ENCODE results near the gene EIF1AX.
A peak's percentile ranks its signal among the peaks of the same experiment; 100 is the strongest.
"Not testable (repeated sequence)": the region's sequence is repeated elsewhere in the genome, so short reads cannot be mapped to it uniquely, and the experiment has no call there.

EIF1AX gene, protein sequence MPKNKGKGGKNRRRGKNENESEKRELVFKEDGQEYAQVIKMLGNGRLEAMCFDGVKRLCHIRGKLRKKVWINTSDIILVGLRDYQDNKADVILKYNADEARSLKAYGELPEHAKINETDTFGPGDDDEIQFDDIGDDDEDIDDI

DNA sequence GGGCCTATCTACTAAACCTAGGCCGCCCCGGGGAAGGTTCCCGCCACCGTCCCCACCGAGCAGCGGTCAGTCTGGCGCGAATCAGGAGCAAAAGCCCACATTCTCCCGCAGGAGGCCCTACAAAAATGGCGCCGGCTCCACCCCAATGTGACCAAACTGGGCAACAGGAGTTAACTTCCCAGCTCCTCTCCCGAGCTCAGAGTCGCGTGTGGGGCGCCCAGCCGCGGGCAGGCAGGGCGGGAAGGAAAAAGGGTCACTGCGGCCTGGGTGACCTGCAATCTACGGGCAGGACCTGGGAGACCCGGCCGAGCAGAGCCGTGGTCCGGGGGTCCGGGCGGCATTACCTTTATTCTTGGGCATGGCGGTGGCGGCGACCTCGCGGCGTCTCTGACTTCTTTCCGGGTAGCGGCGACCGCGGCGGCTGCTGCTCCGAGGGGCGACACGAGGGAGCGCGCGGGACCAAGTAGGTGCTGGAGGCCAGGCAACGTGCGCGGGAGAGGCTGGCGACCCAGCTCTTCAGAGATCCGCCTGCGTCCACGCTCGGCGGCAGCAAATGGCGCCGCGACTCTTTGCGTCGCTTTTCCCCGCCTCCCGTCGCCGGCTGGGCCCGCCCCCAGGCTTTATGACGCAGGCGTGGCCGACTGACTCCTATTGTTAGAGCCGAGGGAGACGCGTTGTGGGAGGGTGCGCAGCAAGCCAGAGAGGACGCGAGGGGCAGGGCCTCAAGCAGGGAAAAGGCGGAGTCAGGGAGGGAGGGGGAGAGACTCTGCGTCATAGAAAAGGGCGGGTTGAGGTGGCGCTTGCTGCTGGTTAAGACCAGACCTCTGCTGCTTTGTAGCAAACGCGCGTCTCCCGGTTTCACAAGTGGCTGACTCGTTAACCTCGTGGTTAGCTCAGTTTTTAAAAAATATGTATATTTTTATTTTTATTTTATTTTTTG, at the start of gene EIF1AX:
TSS of gene EIF1AX (minus strand) at position 558 of the 940 bp plus-strand sequence. CDS start at position 360, 198 bp downstream.
- DNase-seq (ENCODE audit: low spot score): peak; percentile 97

DNA sequence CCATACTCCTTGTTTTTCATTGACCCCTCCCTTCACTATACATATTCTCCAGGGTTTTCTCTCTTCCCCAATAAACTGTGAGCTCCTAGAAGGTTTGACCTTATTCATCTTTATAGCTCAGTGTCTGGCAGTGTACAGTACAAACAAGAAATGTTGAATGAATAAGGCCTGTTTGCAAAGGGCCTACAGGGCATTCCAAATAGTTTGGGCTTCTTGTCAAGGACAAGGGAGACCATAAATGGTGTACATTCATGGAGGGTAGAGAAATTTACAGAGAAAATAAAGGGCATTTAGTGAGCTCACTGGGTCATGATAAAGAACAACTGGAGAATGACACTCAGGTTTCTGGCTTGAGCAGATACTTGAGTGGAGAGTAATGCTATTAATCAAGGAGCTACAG, 47.5 kb upstream of the EIF1AX start:
- DNase-seq (ENCODE audit: low spot score): no peak

DNA sequence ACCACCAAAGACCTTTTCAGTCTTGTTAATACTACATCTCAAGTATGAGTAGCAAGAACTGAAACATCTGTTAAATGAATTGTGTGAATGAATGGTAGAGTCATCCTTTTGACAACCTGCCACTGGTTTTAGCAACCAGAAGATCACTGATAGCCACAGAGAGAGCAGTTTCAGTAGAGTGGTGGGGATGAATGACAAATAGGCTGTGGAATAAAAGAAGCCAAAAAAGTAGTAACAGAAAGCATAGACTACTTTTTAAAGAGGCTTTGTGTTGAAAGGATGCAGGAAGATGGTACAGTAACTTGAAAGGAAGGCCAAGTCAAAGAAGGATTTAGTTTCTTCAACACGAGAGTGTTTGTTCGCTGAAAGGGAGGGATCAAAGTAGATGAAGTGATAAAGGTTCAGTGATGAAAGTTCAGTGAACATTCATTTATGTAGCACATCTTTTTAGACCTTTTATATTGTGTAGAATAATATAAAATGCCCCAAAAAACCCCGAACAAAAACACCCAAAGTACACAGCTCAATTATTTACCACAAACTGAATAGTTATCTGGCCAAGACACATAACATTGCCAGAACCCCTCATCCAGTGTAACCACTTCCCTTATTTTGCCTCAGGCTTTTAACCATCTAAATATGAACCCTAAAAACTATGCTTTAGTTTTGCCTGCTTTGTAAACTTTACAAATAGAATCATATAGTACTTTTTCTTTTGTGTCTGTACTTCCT, 40.1 kb upstream of the EIF1AX start:
- DNase-seq (ENCODE audit: low spot score): no peak

DNA sequence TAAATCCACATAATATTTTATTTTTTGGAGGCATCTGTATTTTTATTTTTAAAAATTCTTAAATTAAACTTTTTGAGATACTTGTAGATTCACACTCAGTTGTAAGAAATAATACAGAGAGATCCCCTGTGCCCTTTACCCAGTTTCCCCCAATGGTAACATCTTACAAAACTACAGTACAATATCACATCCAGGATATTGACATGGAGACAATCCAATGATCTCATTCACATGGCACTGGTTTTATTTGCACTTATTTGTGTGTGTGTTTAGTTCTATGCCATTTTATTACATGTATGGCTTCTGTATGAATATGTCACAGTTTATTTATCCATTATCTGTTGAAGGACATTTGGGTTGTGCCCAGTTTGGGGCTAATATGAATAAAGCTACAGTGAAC, 35.5 kb upstream of the EIF1AX start:
- DNase-seq (ENCODE audit: low spot score): no peak

DNA sequence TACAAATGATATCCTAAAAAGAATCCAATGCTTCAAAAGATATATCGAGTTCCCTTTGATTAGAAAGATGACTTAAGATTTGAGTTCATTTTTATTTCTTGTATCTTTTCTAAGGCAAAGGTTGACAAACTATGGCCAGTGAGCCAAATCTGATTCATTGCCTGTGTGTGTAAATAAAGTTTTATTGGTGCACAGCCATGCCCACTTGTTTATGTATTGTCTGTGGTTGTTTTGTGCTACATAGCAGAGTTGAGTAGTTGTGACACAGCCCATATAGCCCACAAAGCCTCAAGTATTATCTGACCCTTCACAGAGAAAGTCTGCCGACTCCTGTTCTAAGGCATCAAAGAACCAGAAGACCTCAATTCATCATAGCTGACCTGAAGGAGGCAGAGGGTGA, 32.2 kb upstream of the EIF1AX start:
- DNase-seq (ENCODE audit: low spot score): no peak

DNA sequence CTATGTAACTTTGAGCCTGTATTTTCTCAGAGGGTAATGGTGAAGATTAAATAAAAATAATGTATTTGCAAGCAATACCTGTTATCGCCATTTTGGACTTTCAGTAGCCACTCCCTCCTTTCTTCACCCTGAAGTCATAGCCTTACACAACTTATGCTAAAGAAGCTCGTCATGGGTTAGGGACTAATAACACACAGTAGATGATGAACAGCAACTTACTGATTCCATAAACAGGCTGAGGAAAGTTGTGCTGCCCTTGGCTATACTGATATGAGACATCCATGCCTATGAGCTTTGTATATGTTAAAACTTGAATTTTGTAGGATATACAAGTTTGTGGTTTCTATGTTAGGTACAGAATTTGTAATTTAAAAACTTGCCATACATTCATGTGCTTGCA, 31.7 kb upstream of the EIF1AX start:
- DNase-seq (ENCODE audit: low spot score): no peak

DNA sequence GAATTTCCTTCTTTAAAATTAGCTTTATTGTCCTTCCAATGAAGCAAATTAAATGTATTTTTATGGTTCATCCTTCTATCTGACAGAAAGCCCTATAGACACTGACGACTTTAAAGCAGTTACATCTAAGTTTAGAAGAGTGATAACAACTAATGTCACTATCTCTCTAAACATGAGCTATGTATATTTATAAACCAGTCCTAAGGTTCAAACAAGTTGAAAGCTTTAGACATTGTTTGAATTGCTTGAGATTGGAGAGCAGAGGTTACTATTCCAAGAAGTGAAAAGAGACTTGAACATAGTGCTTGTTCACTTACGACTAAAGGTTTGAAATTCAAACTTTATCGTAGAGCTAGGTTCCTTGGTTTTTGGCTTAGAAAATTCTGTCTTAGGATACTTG, 30.2 kb upstream of the EIF1AX start:
- no peak for DNase-seq (ENCODE audit: low spot score)

DNA sequence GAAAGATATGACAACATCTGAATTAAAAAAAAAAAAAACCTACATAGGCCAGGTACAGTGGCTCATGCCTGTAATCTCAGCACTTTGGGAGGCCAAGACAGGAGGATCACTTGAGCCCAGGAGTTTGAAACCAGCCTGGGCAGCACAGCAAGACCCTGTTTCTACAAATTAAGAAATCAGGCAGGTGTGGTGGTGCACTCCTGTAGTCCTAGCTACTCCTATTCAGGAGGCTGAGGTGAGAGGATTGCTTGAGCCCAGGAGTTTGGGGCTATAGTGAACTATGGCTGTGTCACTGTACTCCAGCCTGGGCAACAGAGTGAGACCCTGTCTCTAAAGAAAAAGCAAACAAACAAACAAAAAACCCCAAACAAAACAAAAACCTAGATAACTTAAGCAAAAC, 20.9 kb upstream of the EIF1AX start:
- not testable (repeated sequence) for DNase-seq (ENCODE audit: low spot score)

DNA sequence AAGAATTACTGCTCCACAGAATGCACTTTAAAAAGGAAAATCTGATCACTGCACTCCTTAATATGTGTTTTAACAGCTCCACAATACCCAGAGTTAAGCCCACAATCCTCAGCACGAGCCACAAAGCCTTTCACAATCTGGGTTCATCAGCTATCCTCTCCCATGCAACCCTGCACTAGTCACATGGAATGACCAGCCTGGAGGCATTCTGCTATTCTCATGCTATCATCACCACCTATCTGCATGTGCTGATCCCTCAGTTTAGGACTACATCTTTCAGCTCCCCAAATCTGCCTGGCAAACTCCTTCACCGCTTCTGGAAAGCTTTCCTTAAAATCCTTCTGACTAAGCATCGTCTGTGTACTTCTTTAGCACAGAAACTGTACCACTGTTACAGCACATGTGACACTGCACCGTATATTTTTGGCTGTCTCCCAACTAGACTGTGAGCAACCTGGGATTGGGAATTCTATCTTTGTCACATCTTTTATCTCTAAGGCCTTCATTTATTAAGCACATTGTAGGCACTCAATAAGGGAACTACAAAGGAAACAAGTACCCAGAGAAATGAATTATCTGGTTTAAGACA, 18.3 kb upstream of the EIF1AX start:
- DNase-seq (ENCODE audit: low spot score): no peak

DNA sequence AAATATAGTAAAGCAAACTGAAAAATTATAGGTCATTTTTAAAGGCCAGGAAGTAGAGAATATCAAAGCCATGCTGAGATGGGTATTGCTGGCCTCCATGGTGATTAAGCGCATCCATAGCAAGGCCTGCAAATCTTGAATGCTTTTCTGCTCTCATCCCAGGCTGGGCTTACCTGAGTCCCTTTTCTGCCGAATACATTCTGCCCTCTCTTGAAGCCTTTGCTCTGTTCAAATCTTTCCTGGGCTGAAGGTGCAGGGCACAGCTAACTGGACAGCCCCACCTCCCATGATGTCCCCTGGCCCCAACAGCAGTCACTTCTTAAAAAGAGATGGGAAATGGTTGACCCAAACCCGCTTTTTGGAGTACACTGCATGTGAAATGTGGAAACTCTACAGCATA, 10.1 kb upstream of the EIF1AX start:
- no peak for DNase-seq (ENCODE audit: low spot score)

DNA sequence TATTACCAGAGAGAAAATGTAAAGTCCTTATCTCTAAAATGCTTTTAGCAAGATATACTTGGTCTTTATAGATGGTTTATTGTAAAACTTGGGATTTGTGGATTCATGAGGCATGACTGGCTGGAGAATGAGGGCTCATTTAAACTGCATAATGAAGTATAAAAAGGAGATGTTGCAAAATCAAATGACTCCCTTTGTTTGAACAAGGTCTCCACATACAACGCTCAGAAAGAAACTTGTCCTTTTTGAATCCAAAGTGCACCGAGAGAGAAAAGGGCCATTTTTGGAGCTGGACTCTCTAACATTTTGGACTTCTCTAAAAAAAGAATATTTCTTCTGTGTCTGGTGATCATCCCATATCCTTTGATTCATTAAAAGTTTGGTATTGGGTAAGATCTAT, 7.7 kb upstream of the EIF1AX start:
- DNase-seq (ENCODE audit: low spot score): no peak

DNA sequence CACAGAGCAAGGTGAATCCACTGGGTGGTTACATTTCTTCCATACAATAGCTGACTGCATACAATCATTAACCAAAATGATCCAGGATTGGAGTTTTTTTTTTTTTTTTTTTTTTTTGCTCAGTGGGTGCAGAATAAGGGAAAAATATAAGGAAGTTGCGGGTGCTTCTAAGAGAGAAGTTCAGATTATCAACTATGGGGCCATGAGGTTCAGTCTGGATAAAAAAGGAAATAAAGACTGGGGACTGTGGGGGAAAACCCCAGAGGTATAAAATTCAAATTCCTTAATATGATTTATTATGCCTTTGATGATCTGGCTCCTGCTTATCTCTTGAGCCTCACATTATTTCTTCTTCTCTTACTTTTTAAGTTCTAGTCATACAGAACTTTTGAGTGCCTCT, 5.9 kb upstream of the EIF1AX start:
- DNase-seq (ENCODE audit: low spot score): no peak

DNA sequence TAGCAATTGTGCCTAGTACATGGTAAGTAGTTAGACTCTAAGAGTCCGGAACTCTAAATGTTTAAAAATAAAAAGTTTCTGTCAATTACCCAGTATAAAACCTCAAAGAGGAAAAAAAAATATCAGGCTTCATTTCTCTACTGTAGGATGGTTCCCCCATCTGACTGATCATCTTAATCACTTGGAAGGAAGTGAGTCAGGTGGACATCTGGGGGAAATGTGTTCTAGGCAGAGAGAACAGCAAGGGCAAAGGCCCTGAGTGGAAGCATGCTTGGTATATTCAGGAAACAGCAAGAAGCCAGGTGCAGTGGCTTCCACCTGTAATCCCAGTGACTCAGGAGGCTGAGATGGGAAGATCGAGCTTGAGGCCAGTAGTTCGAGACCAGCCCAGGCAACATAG, 2.9 kb upstream of the EIF1AX start:
- DNase-seq (ENCODE audit: low spot score): no peak

DNA sequence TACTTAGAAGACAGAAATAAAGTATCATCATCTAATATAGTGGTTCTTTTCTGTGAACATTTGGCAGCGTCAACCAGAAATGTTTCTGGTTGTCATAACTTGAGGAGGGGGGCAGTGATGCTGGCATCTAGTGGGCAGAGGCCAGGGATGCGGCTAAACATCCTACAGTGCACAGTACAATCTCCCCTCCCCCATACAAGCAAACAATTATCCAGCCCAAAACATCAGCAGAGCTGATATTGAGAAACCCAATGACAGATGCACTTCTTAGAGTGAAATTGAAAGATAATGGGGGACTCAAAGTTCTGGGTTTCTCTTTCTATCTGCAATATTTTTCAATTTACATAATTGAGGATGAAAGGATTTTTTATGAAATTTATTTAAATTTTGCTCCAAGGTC, 1.9 kb upstream of the EIF1AX start:
- no peak for DNase-seq (ENCODE audit: low spot score)

DNA sequence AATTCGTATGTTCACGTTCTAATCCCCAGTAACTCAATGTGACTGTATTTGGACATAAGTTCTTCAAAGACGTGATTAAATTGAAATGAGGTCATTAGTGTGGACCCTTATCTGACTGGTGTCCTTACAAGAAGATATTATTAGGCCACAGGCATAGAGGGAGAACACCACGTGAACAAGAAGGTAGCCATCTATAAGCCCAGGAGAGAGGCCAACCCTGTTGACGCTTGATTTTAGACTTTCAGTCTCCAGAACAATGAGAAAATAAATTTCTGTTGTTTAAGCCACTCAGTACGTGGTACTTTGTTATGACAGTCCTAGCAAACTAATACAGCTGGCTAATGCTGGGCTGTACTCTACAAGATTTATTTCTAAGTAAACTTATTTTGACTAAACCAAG, 1.5 kb upstream of the EIF1AX start:
- no peak for DNase-seq (ENCODE audit: low spot score)

DNA sequence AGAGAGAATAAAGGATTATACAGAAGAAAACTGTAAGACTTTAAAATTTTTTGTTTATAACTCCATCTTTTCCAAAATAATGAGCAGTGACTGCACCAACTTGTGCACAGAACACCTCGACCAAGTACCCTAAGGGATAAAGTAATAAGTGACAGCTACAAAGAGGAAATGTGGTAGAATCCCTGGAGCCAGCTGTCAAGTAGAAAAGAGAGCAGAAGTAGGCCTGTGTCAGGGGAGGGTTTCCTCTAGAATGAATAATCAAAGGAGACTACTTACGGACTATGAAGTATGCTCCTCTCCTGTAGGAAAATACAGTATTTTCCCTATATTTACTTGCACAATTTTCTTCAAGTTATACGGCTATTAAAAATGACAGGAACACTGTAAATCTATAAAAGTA, 1.2 kb downstream of the EIF1AX start:
- DNase-seq (ENCODE audit: low spot score): no peak

DNA sequence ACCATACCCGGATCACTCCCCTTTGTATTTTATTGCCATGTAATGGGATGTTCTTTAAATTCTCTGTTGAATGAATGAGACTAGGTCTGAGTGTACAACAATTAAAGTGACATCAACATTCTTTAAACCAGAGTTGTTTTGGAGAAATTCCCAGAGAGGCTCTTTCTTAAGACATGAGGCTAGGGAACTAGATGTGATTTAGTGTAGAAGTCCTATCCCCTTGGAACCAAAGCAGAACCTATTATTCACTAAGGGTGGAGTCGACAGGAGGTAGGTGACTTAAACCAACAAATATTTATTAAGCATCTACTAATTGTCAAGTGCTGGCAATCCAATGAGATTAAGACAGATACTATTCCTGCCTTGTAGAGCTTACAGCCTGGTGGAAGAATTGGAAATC, 1.7 kb downstream of the EIF1AX start:
- DNase-seq (ENCODE audit: low spot score): no peak

DNA sequence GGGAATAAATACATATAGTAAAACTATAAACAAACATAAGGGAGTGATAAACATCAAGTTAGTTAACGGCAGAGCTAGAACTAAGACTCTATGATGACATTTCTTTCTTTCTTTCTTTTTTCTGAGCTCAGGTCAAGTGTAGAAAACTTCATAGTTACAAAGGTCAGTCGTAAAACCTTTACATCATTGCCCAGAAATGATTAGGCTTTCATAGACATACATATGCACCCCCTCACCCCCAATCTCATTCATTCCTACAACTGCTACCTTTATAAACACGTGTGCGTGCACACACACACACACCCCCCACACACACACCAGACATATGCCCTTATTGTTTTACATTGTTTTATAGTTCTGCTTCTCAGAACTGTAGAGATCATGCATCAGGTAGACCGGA, 5.7 kb downstream of the EIF1AX start:
- DNase-seq (ENCODE audit: low spot score): no peak

DNA sequence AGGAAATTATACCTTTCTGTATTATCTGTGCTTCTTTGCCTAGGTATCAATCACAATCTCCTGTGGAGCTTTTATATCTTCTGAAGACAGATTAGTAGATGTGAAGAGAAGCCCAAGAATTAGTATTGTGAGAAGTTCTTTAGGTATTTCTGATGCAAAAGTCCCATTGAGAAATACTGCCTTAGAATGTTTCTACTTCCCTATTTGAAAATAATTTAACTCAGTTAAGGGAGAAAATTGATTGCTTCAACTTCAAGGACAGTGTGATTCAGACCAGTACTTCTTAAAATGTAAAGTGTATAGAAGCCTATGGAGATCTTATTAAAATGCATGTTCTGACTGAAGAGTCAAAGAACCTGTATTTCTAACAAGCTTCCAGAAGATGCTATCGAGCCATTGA, 9.0 kb downstream of the EIF1AX start:
- DNase-seq (ENCODE audit: low spot score): no peak

DNA sequence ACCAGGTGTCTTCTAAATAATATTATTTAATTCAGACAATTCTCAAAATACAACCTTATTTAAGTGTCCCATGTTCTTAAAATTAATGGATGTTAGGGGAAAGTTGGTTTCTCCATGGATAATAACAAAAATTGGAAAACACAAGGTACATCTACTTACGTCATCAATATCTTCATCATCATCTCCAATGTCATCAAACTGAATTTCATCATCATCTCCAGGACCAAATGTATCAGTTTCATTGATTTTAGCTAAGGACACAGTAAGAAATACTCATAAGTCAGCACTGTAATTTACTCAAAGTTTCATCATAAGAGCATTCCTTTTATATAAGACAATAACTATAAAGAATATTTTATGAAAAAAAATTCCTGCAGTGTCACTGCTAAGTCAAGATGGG, 11.3 kb downstream of the EIF1AX start:
- no peak for DNase-seq (ENCODE audit: low spot score)

DNA sequence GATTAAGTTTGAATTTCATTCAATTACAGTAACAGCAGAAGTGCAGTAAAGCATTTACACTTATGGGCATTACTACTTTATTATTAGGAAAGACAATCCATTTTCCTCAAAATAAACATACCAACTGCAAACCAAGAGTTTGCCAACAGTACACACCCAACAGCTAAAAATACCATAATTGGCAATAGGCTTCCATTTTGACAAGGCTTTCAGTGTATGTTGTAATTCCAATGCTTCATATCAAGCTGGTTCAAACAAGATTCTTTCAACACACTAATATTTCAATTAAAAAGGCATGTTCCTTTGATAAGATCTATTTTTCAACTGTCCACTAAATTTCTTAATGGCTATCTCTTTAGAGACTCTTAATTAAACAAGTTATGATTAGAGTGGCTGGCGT, 12.1 kb downstream of the EIF1AX start:
- DNase-seq (ENCODE audit: low spot score): no peak

DNA sequence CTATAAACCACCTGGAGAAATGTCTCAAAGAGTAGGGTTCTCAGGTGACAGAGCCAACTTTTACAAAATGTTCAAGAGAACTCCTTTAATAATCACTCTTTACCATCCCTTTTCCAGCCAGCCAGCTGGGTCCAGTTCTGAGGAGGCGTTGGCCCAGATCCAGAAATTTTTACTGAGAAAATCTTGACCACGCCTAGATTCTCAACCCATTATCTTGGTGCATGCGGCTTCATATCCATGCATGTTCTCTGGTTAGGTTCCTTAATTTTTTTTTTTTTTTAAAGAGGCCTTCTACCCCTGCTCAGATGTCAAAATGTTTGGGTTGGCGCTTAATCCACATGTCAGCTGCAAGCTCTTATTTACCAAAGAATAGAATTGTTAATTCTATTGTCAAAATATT, 13.0 kb downstream of the EIF1AX start:
- DNase-seq (ENCODE audit: low spot score): no peak

DNA sequence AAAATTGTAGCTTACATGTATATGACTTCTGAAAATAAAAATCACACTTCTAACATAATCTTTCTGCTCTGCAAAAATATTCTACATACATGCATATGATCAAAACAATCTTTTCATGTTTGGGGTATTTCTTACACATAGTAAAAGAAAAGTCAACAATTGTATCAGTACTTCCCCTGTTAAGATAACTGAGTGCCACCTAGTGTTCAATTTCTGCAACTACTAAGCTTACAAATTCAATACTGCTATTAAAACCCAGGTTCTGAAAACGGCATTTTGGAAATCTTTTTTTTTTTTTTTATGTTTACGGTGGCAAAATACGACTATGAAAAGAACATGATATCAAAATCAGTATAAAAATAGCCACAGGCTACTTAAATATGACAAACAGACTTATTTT, 14.2 kb downstream of the EIF1AX start:
- not testable (repeated sequence) for DNase-seq (ENCODE audit: low spot score)
